Left lung (tissue), 10 donors: Measurements from ENCODE around the gene CD74. TPM values are rescaled to one million over a fixed set of nuclear protein-coding genes. Genes with fewer than 3 reads are reported as not detected.

Source experiments
- ATAC-seq: fragments of 200-7000 bp; cut with Tn5 transposase; one replicate; pipeline ENCODE4 v1.9.1; 2020; ENCODE audit warnings: moderate library complexity
- DNase-seq, 4 donors: peaks; one replicate each; pipeline ENCODE4 v3.0.0-alpha.2; 2013 to 2020
- H3K27ac ChIP-seq, 2 donors: fragments of 200-600 bp; sonication (generic) in 1 of 2; one replicate each; pipeline versions ENCODE4 v1.5.0 to v1.8.0; 2020 to 2021
- H3K27me3 ChIP-seq, 2 donors: fragments of 200-600 bp; sonication (generic) in 1 of 2; one replicate each; pipeline versions ENCODE4 v1.5.0 to v1.8.0; 2020 to 2021
- H3K36me3 ChIP-seq, 2 donors: fragments of 200-600 bp; sonication (generic) in 1 of 2; one replicate each; pipeline versions ENCODE4 v1.5.0 to v1.8.0; 2020 to 2021
- H3K4me1 ChIP-seq, 2 donors: fragments of 200-600 bp; one replicate each; pipeline ENCODE4 v1.8.0; 2021
- H3K4me3 ChIP-seq, 2 donors: fragments of 200-600 bp; sonication (generic) in 1 of 2; one replicate each; pipeline versions ENCODE4 v1.5.0 to v1.8.0; 2020 to 2021; ENCODE audit warnings: mild to moderate bottlenecking in 1 of 2
- H3K9me3 ChIP-seq, 2 donors: fragments of 200-600 bp; sonication (generic) in 1 of 2; one replicate each; pipeline versions ENCODE4 v1.5.0 to v1.8.0; 2020 to 2021
- intact Hi-C, 2 donors: fragments of 100-400 bp; cut with DNase I; formaldehyde crosslinking; loops; one replicate each; pipeline versions ENCODE4 v1.11.2 to v1.14.2; 2022
- polyA plus RNA-seq, 6 donors: library from polyadenylated mRNA; unstranded; fragments of 120-200 nt; gene quantifications; one replicate each; pipeline ENCODE4 v1.2.1, GENCODE V29; 2013; ENCODE audit not compliant: insufficient read length in 6 of 6
- total RNA-seq, 2 donors: library from RNA; stranded (reverse); fragmentation: NEBNext Ultra II Directional; extraction: Animal tissue kit (Norgen Biotek cat#: 25700); gene quantifications; one replicate each; pipeline ENCODE4 v1.2.1, GENCODE V29; 2021
- TF ChIP-seq, protein P1 (sequence below), 2 donors: fragments of 200-600 bp; sonication (generic) in 1 of 2; IDR thresholded peaks; one replicate each; pipeline versions ENCODE4 v1.5.0 to v1.8.0; 2021; ENCODE audit warnings: antibody characterized with exemption in 2 of 2
- donor health status: DM: no; HTN: yes; CAD: no.
- donor health status: DM: no; HTN: no; CAD: no.

CD74 gene
- total and polyA plus RNA-seq, 8 donors: 143 to 2,212 (median 189) TPM

DNA sequence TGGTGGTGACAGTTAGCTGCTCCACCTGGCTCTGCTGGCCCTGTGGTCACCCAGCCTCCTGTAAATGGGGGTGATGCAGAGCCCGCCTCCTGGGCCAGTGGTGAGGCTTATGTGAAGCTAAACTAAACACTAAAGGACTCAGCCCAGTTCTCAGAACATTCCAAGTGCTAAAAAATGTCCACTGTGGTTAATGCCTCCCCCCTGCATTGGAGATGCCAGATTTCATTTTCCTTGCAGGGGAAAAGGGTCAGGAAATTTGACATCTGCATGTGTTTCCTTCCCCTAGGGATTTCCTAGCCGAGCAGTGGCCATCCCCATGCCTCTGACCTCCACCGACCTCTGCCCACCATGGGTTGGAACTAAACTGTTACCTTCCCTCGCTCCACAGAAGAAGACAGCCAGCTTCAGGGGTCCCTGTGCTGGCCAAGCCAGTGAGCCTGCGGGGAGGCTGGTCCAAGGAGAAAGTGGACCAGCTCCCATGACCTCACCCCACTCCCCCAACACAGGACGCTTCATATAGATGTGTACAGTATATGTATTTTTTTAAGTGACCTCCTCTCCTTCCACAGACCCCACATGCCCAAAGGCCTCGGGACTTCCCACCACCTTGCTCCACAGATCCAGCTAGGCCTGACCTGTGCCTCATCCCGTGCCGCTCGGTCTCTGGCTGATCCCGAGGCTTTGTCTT, 13.0 kb downstream of the CD74 start:
- intact Hi-C loops: no loop called here
- ATAC-seq (no peak), DNase-seq (no peak)
- H3K27ac ChIP-seq: no peak overlapping the region
- no peaks in the 10 kb centered on the region for H3K9me3 ChIP-seq
- peaks cover 0 to 100% of the 10 kb centered on the region in 2 donors for H3K36me3 ChIP-seq
- no peak overlapping the region for H3K4me3 ChIP-seq
- H3K27me3 ChIP-seq: no peaks in the 10 kb centered on the region
- H3K4me1 ChIP-seq: no peaks in the 10 kb centered on the region
- TF ChIP-seq, protein P1, sequence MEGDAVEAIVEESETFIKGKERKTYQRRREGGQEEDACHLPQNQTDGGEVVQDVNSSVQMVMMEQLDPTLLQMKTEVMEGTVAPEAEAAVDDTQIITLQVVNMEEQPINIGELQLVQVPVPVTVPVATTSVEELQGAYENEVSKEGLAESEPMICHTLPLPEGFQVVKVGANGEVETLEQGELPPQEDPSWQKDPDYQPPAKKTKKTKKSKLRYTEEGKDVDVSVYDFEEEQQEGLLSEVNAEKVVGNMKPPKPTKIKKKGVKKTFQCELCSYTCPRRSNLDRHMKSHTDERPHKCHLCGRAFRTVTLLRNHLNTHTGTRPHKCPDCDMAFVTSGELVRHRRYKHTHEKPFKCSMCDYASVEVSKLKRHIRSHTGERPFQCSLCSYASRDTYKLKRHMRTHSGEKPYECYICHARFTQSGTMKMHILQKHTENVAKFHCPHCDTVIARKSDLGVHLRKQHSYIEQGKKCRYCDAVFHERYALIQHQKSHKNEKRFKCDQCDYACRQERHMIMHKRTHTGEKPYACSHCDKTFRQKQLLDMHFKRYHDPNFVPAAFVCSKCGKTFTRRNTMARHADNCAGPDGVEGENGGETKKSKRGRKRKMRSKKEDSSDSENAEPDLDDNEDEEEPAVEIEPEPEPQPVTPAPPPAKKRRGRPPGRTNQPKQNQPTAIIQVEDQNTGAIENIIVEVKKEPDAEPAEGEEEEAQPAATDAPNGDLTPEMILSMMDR (IDR thresholded peaks at IDR 0.05): no peak

DNA sequence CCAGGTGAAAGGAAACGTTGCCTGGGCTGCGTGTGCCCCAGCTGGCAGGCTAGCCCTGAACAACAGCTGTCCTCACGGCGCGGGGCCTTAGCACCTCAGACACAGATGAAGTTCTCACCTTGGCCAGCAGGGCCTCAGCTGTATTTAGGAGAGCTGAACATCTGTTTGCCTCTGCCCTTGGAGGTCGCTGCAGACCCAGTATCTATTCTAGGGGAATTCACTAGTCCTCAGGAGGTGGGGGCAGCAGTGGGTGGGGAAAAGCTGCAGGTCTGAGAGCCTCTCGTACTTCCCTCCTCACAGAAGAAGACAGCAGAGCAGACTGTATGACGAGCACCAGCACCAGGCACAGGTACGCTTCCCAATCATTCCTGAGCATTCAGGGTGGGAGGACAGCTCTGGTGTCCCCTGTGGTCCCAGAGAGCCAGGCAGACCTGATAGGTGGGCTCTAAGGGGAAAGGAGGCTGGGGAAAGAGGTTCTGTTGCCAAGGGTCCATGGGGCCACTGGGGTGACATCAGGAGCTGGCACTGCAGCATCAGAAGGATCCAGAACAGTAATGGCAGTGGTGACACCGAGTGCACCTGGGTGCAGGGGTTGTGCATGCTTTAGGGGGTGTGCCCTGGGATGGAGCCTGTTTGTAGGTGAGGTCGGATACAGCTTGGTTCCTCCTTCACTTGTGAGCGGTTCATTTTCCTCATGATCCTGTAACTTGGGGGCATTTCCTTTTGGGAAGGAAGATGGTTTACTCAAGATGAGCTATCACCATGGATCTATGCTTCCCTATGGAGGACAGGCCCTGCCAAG, 13.8 kb downstream of the CD74 start:
- TF ChIP-seq, protein P1 (IDR thresholded peaks at IDR 0.05): peak in 1 of 2 donors; percentile 36
- no peaks in the 10 kb centered on the region for H3K27me3 ChIP-seq
- H3K36me3 ChIP-seq: peaks cover 0 to 100% of the 10 kb centered on the region in 2 donors
- intact Hi-C loops: no loop called here
- no peaks in the 10 kb centered on the region for H3K4me1 ChIP-seq
- DNase-seq (no peak), ATAC-seq (no peak)
- no peak overlapping the region for H3K4me3 ChIP-seq
- no peaks in the 10 kb centered on the region for H3K9me3 ChIP-seq
- H3K27ac ChIP-seq: no peak overlapping the region

DNA sequence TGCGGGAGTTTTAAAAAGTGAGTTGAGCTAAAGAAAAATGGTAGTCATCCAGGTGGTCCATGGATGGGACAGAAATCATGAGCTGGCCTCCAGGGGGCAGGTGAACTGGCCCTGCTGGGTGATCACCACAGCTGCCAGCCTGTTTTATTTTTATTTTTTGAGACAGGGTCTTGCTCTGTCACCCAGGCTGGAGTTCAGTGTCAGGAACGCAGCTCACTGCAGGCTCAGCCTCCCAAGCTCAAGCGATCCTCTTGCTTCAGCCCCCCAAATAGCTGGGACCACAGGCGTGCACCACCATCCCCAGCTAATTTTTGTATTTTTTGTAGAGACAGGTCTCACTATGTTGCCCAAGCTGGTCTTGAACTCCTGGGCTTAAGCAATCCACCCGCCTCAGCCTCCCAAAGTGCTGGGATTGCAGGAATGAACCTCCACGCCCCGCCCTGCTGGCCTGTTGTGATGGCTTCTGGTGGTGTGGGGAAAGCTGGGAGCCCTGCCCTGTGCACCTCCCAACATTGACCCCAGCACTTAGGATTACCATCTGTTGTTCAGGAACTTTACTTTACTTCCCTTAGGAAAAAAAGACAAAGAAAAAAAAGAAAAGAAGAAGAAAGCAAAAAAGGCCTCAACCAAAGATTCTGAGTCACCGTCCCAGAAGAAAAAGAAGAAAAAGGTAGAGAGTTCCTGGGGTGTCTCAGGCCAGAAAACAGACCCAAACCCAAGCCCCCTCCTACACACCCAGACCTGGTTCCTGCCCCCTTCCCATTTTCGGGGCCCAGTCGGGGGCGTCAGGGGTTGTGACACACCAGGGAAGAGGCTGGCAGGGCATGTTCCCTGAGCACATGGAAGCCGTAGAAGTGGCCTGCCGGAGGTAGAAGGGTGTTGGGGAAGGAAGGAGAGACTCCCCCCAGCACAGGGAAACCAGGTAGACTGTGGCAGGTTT, 14.7 kb downstream of the CD74 start:
- Histone ChIP-seq H3K9me3 (no peaks in the 10 kb centered on the region), H3K27me3 (no peaks in the 10 kb centered on the region), H3K4me1 (no peaks in the 10 kb centered on the region), H3K4me3 (no peak overlapping the region), H3K36me3 (peaks cover 0 to 100% of the 10 kb centered on the region in 2 donors), H3K27ac (no peak overlapping the region)
- TF ChIP-seq, protein P1 (IDR thresholded peaks at IDR 0.05): no peak
- no peak for DNase-seq
- intact Hi-C loops: no loop called here
- no peak for ATAC-seq

DNA sequence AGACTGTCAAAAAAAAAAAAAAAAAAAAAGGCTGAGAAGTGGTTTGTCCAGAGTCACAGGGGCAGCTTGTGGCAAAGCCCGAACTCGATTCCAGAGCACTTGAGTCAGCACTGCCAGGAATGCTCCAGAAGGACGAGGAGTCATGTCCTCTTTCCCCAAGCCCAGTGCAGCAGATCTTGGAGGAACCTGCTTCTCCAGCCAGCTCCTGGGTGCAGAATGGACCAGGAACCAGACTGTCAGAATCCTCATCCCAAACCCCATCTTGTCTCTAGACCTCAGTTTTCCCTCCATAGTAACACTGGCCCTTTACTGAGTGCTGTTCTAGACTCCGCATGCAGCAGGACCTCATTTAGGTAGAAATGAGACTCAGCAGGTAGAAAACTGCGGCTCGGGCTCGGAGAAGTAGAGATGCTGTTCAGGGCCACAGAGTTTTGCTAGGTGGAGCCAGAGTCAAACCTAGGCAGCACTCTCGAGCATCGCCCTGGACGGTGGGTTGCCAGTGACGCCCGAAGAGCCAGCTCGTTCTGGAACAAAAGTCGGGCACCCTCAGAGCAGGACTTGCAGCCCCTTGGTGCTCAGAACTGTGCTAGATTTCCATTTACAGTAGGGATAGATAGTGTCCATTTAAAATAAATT, 15.4 kb downstream of the CD74 start:
- H3K9me3 ChIP-seq: no peaks in the 10 kb centered on the region
- no peak overlapping the region for H3K4me3 ChIP-seq
- H3K36me3 ChIP-seq: peaks cover 0 to 100% of the 10 kb centered on the region in 2 donors
- no peak overlapping the region for H3K27ac ChIP-seq
- ATAC-seq (peak; percentile 23), DNase-seq (no peak)
- no peaks in the 10 kb centered on the region for H3K27me3 ChIP-seq
- intact Hi-C loops: no loop called here
- H3K4me1 ChIP-seq: no peaks in the 10 kb centered on the region
- TF ChIP-seq, protein P1 (IDR thresholded peaks at IDR 0.05): no peak
